GM12878 (cell line): Measurements from ENCODE around the gene NGF. TPM values are rescaled to one million over a fixed set of nuclear protein-coding genes. Genes with fewer than 3 reads are reported as not detected.

Experiments
- E2F8 ChIP-seq: fragments of 450-650 bp; IDR thresholded peaks from 2 replicates; pipeline ENCODE4 v1.6.1; 2018; ENCODE audit warnings: mild to moderate bottlenecking, low read depth, moderate library complexity; ENCODE audit not compliant: partially characterized antibody
- ETV6 ChIP-seq, 2 experiments: fragments of 450-650 bp in 1 of 2; IDR thresholded peaks in 1 of 2; conservative IDR thresholded peaks in 1 of 2; 2 replicates each; pipeline ENCODE4 v1.6.1; 2014; ENCODE audit warnings: antibody characterized with exemption in 1 of 2, borderline replicate concordance in 1 of 2, low read depth in 1 of 2, mild to moderate bottlenecking in 1 of 2, moderate library complexity in 1 of 2
- NR2C1 ChIP-seq: fragments of 450-650 bp; IDR thresholded peaks from 2 replicates; pipeline ENCODE4 v1.6.1; 2017; ENCODE audit warnings: antibody characterized with exemption, mild to moderate bottlenecking, moderate library complexity
- RB1 ChIP-seq: fragments of 450-650 bp; formaldehyde crosslinking; IDR thresholded peaks from 2 replicates; pipeline ENCODE4 v1.6.1; 2017; ENCODE audit warnings: mild to moderate bottlenecking, borderline replicate concordance
- REST ChIP-seq: IDR thresholded peaks from 2 replicates; pipeline ENCODE4 v1.6.1; 2012; ENCODE audit warnings: mild to moderate bottlenecking, low read depth, low read length
- polyA plus RNA-seq, 11 experiments: library from polyadenylated mRNA; depleted of rRNA in 4 of 11; unstranded in 6 of 11; stranded (reverse) in 5 of 11; fragments of >200 nt; fragmentation: Nextera tagmentation in 4 of 11; fragmentation: Illumina TruSeq in 1 of 11; extraction: Ambion mirVana in 4 of 11; extraction: Trizol in 1 of 11; gene quantifications; 1 replicate in 1 of 11; 2 replicates in 10 of 11; pipeline versions ENCODE4 v1.2.1 to v1.2.3, GENCODE V29; 2011 to 2016; ENCODE audit warnings: inconsistent platforms in 2 of 11, missing spikeins in 2 of 11, low read depth in 1 of 11
- total RNA-seq, 4 experiments: library from RNA; depleted of rRNA in 3 of 4; stranded (reverse); fragments of >200 nt in 3 of 4; fragmentation: Illumina TruSeq in 1 of 4; extraction: Trizol in 1 of 4; gene quantifications; 2 replicates each; pipeline versions ENCODE4 v1.2.1 to v1.2.3, GENCODE V29; 2013 to 2021

Gene NGF
- total and polyA plus RNA-seq, 10 of the 15 experiments (the other 5 are each of a cell fraction or from before 2014, with no cell fraction given), result not detected

- no peak for TF ChIP-seq REST
- no peak for TF ChIP-seq E2F8
- TF ChIP-seq NR2C1, result no peak
- no peak for TF ChIP-seq RB1
- no peak for TF ChIP-seq ETV6 (conservative IDR thresholded peaks at IDR 0.05 in 1 of 2, IDR thresholded peaks at IDR 0.05 in 1 of 2; ENCODE audit: borderline replicate concordance in 1 of 2, low read depth in 1 of 2)
These were observed 1.3 kb downstream of the NGF start (continued) for GRCh38 chr1:115336741-115337140.
